GOT3 (cell line): ENCODE results near the gene FZD4.
"Not testable (repeated sequence)": the region's sequence is repeated elsewhere in the genome, so short reads cannot be mapped to it uniquely, and the experiment has no call there.

ENCODE experiments used
- DNase-seq: peaks from one replicate; lab custom pipeline; 2025; ENCODE audit warnings: mixed read lengths; lab: John Stamatoyannopoulos, UW

Gene FZD4

GRCh38 chr11:86938203-86938899, 16.8 kb downstream of the FZD4 start:
- no peak for DNase-seq

- not testable (repeated sequence) for DNase-seq
Observed at GRCh38 chr11:86937193-86937806, 17.9 kb downstream of the FZD4 start.

GRCh38 chr11:86934926-86935579, 20.1 kb downstream of the FZD4 start:
- DNase-seq = no peak

GRCh38 chr11:86934582-86934900, 20.7 kb downstream of the FZD4 start:
- DNase-seq = no peak

- no peak for DNase-seq
Observed at GRCh38 chr11:86933891-86934581, 21.2 kb downstream of the FZD4 start.

GRCh38 chr11:86932924-86933875, 22.0 kb downstream of the FZD4 start:
- DNase-seq = no peak

GRCh38 chr11:86932259-86932585, 23.0 kb downstream of the FZD4 start:
- no peak for DNase-seq

GRCh38 chr11:86931548-86932258, 23.5 kb downstream of the FZD4 start:
- DNase-seq = no peak

- DNase-seq = no peak
Observed at GRCh38 chr11:86930957-86931547, 24.1 kb downstream of the FZD4 start.

- DNase-seq = no peak
Observed at GRCh38 chr11:86926975-86927374, 28.2 kb downstream of the FZD4 start.

- no peak for DNase-seq
Observed at GRCh38 chr11:86923999-86924766, 31.0 kb downstream of the FZD4 start.

GRCh38 chr11:86922225-86922624, 33.0 kb downstream of the FZD4 start:
- no peak for DNase-seq

GRCh38 chr11:86919557-86920210, 35.5 kb downstream of the FZD4 start:
- DNase-seq = no peak

- no peak for DNase-seq
Observed at GRCh38 chr11:86918973-86919372, 36.2 kb downstream of the FZD4 start.

GRCh38 chr11:86918496-86918895, 36.7 kb downstream of the FZD4 start:
- no peak for DNase-seq

- no peak for DNase-seq
Observed at GRCh38 chr11:86917589-86917988, 37.6 kb downstream of the FZD4 start.

GRCh38 chr11:86916330-86916729, 38.9 kb downstream of the FZD4 start:
- no peak for DNase-seq

GRCh38 chr11:86915850-86916249, 39.3 kb downstream of the FZD4 start:
- not testable (repeated sequence) for DNase-seq

GRCh38 chr11:86914865-86915519, 40.2 kb downstream of the FZD4 start:
- DNase-seq = no peak
